GM18873 (cell line): ENCODE measurements around the gene NEK5.

Source experiments
- ATAC-seq: cut with Tn5 transposase; IDR thresholded peaks from one replicate; pipeline ENCODE4 v1.9.1; 2021; ENCODE audit warnings: mild to moderate bottlenecking, moderate library complexity, moderate number of reproducible peaks; ENCODE audit not compliant: unreplicated experiment, low FRiP score

Gene NEK5

GRCh38 chr13:52020191-52020590, 108.7 kb downstream of the NEK5 start:
- no peak for ATAC-seq

- no peak for ATAC-seq
Measured at GRCh38 chr13:52016296-52016695, 112.6 kb downstream of the NEK5 start.

- ATAC-seq: no peak
Measured at GRCh38 chr13:52012512-52012836, 116.4 kb downstream of the NEK5 start.

GRCh38 chr13:52011632-52012511, 117.0 kb downstream of the NEK5 start, which contains the start of gene ALG11:
Gene ALG11, plus strand, starts transcription at chr13:52012398. Its CDS starts 21 bp downstream, at chr13:52012419.
- ATAC-seq: peak; percentile 100

DNA sequence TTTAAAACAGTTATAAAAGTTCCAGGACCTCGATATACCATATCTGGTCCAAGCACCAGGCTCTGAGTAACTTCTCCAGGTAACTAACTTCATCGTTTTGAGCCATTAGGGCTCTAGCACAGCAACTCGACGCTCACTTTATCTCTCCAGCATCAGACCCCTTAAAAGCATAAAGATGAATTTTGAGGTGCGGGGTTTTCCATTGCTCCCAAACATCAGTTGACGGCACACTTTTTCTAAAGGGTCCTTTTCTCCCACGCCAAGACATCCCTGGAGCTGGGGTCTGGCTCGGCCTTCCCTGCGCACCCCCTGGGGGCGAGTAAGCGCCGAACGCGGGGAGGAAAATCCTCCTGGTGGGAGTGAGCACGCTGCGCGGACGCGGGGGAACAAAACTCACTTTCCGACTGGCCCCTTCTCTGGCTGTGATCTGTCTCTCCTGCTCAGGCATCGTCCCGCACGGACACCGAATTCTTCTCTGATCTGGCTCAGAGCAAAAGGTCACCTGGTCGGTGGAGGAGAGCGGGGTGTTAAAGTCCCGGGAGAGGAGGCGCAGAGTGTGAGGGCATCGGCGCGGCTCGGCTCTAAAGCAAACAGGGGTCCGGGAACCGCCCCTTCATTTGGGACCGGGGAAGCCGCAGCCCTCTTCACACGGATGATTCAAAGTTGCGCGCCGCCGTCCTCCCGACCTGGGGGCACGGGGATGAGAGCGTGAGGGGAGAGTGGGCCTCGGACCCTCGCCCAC, 117.8 kb downstream of the NEK5 start, which contains the start of gene ATP7B:
Gene ATP7B, minus strand, starts transcription at position 561 of the 742 bp plus-strand sequence. Its CDS starts 113 bp downstream, at position 448.
- ATAC-seq: peak; percentile 3

DNA sequence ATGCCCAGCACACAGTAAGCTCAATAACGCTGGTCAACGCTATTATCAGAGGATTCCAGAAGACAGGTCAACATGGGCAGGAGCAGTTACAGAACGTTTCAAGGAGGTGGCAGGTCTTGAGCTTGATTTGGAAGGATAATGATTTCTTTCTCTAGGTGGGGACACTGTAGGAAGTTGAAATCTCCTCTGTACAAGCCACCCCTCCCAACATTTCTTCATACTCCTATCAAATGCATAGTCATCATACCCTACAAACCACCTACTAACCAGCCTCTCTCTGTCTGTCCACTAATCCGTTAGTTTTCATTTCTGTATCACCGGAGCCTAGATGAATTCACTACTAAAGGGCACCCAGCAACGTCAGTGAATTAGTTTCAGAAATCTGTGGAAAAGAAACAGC, 118.9 kb downstream of the NEK5 start:
- no peak for ATAC-seq

DNA sequence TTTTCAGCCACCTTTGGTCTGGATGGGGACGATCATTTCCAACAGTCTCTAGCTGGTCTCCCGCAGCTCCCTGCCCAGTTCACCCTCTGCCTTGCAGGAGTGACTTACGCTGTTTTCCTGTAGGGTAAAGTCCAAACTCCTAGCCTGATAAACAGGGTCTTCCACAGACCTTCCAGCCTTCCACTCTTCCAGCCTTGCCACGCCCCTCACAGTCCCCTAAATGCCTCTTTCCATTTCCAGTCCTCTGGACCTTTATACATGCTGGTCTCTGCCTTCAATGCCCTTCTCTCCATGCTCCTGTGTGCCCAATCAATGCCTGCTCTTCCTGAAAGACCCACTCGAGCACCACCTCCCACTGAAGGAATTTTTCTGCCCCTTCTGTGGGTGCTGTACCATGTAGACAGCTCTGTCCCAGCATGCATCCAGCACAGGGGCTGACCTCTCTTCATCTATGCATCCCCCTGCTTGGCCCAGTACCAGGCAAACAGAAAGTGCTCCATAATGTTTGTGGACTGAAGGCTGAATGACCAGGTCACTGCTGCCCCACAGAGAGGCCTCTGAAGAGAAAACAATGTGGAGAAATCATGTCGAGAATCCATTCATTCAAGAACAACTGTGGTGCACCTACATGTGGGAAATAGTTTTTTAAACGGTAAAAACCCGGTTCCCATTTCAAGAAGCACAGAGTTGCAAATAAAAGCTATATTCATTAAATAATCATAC, 122.2 kb downstream of the NEK5 start:
- ATAC-seq: no peak

- ATAC-seq: no peak
Measured at GRCh38 chr13:52005841-52006522, 122.9 kb downstream of the NEK5 start.

- no peak for ATAC-seq
Measured at GRCh38 chr13:52004511-52005170, 124.2 kb downstream of the NEK5 start.

DNA sequence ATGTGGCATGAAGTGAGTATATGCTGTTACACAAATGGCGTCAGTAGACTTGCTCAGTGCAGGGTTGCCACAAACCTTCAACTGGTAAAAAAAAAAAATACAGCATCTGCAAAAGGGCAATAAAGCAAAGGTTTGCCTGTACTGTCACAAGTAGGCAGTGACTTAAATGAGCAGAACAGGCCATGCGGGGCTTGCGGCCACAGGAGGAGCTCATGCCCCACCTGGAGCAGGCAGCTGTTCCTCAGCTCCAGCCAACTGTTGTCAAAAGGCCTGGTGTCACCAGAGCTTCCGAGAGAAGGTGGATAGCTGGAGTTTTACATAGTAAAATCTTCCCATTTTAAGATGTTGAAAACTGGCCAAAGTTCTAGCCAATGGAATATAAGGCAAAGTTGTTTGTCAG, 125.3 kb downstream of the NEK5 start:
- ATAC-seq: no peak

GRCh38 chr13:52002361-52002760, 126.5 kb downstream of the NEK5 start:
- ATAC-seq: no peak

- ATAC-seq: peak; percentile 76
Measured at GRCh38 chr13:52001120-52001731, 127.6 kb downstream of the NEK5 start.

- no peak for ATAC-seq
Measured at GRCh38 chr13:51999921-52000320, 129.0 kb downstream of the NEK5 start.

DNA sequence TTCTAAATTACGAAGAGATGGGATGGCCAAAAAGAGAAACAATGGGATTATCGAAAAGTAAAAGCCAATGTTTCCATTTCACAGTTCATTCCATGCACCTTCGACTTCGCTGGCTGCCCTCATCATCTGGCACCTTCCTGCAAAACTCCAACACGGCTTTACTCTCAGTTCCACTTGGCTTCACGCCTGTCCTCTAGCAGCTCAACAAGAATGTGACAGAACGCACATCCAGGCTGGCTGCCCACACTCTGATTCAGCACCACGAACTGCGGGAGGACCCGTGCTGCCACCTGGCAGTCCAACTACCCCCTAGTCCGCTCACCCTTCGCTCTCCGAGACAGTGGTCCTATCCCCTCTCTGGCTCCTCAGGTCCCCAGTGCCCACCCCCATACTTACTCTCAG, 129.4 kb downstream of the NEK5 start:
- ATAC-seq: no peak

GRCh38 chr13:51998723-51999509, 130.0 kb downstream of the NEK5 start:
- no peak for ATAC-seq

- no peak for ATAC-seq
Measured at GRCh38 chr13:51997641-51998330, 131.1 kb downstream of the NEK5 start.

GRCh38 chr13:51997186-51997585, 131.7 kb downstream of the NEK5 start:
- ATAC-seq: no peak

GRCh38 chr13:51996641-51997040, 132.2 kb downstream of the NEK5 start:
- ATAC-seq: no peak
